Neuronal stem cell (in vitro differentiated cells): ENCODE measurements around the gene ZNG1A.
"Not testable (repeated sequence)": the region's sequence is repeated elsewhere in the genome, so short reads cannot be mapped to it uniquely, and the experiment has no call there.

Source experiments
- DNase-seq: peaks from one replicate; pipeline ENCODE4 v3.0.0-alpha.2; 2013; ENCODE audit warnings: low spot score
- H2AFZ ChIP-seq: one replicate; pipeline ENCODE4 v1.6.1; 2013; ENCODE audit warnings: mild to moderate bottlenecking, low read length, inconsistent platforms
- H2AK5ac ChIP-seq: 2 replicates; pipeline ENCODE4 v1.6.1; 2013; ENCODE audit warnings: low read depth, mild to moderate bottlenecking, inconsistent platforms, low read length, moderate library complexity, mixed read lengths
- H2BK120ac ChIP-seq: 2 replicates; pipeline ENCODE4 v1.6.1; 2013; ENCODE audit warnings: low read depth, mild to moderate bottlenecking, inconsistent platforms, low read length, moderate library complexity, mixed read lengths
- H2BK12ac ChIP-seq: one replicate; pipeline ENCODE4 v1.6.1; 2013; ENCODE audit warnings: low read length, inconsistent platforms
- H2BK15ac ChIP-seq: 2 replicates; pipeline ENCODE4 v1.6.1; 2013; ENCODE audit warnings: mild to moderate bottlenecking, low read length, inconsistent platforms, mixed read lengths
- H2BK5ac ChIP-seq: one replicate; pipeline ENCODE4 v1.6.1; 2013; ENCODE audit warnings: inconsistent platforms, mild to moderate bottlenecking, low read length, moderate library complexity
- H3K14ac ChIP-seq: one replicate; pipeline ENCODE4 v1.6.1; 2013; ENCODE audit warnings: low read length, inconsistent platforms
- H3K18ac ChIP-seq: 2 replicates; pipeline ENCODE4 v1.6.1; 2013; ENCODE audit warnings: low read length, inconsistent platforms
- H3K23ac ChIP-seq: 2 replicates; pipeline ENCODE4 v1.6.1; 2013; ENCODE audit warnings: low read depth, mild to moderate bottlenecking, mixed read lengths, low read length, inconsistent platforms; ENCODE audit not compliant: poor library complexity
- H3K27ac ChIP-seq: replicated peaks from 3 replicates; pipeline ENCODE4 v1.5.1; 2013; ENCODE audit warnings: low read length, inconsistent platforms
- H3K27me3 ChIP-seq, 3 experiments: 2 replicates each; pipeline ENCODE4 v1.6.1; 2013; ENCODE audit warnings: low read length in 3 of 3, mild to moderate bottlenecking in 2 of 3, inconsistent platforms in 1 of 3, low read depth in 1 of 3, mixed read lengths in 1 of 3, moderate library complexity in 1 of 3; ENCODE audit not compliant: control insufficient read depth in 3 of 3, insufficient read depth in 3 of 3
- H3K36me3 ChIP-seq, 2 donors: replicated peaks in 1 of 2; 2 replicates each; pipeline ENCODE4 v1.6.1; 2013; ENCODE audit warnings: low read length in 2 of 2; ENCODE audit not compliant: control insufficient read depth in 2 of 2, insufficient read depth in 2 of 2
- H3K4ac ChIP-seq: 2 replicates; pipeline ENCODE4 v1.6.1; 2013; ENCODE audit warnings: inconsistent platforms, mild to moderate bottlenecking, low read length, moderate library complexity
- H3K4me1 ChIP-seq, 2 donors: 1 replicate in 1 of 2; 2 replicates in 1 of 2; pipeline ENCODE4 v1.6.1; 2013; ENCODE audit warnings: low read length in 2 of 2, low read depth in 1 of 2; ENCODE audit not compliant: control insufficient read depth in 2 of 2, insufficient read depth in 1 of 2
- H3K4me2 ChIP-seq: one replicate; pipeline ENCODE4 v1.6.1; 2013; ENCODE audit warnings: mild to moderate bottlenecking, low read length, inconsistent platforms; ENCODE audit not compliant: insufficient read depth, poor library complexity, severe bottlenecking
- H3K4me3 ChIP-seq, 2 donors: 2 replicates each; pipeline ENCODE4 v1.5.1; 2013; ENCODE audit warnings: low read length in 2 of 2, mild to moderate bottlenecking in 2 of 2, inconsistent platforms in 1 of 2, moderate library complexity in 1 of 2
- H3K79me1 ChIP-seq: one replicate; pipeline ENCODE4 v1.6.1; 2013; ENCODE audit warnings: low read depth, mild to moderate bottlenecking, inconsistent platforms, low read length, moderate library complexity
- H3K9ac ChIP-seq: one replicate; pipeline ENCODE4 v1.6.1; 2013; ENCODE audit warnings: mild to moderate bottlenecking, low read depth, low read length, inconsistent platforms; ENCODE audit not compliant: poor library complexity
- H3K9me3 ChIP-seq, 2 donors: replicated peaks in 1 of 2; 2 replicates each; pipeline versions ENCODE3 to v1.6.1; 2013; ENCODE audit warnings: low read length in 2 of 2, mild to moderate bottlenecking in 2 of 2, inconsistent platforms in 1 of 2, low read depth in 1 of 2, mixed read lengths in 1 of 2, moderate library complexity in 1 of 2; ENCODE audit not compliant: control insufficient read depth in 2 of 2, insufficient read depth in 1 of 2
- H4K8ac ChIP-seq: one replicate; pipeline ENCODE4 v1.6.1; 2013; ENCODE audit warnings: low read depth, mild to moderate bottlenecking, inconsistent platforms, low read length, moderate library complexity
- H4K91ac ChIP-seq: one replicate; pipeline ENCODE4 v1.6.1; 2013; ENCODE audit warnings: low read length, low read depth, mild to moderate bottlenecking, inconsistent platforms; ENCODE audit not compliant: poor library complexity
- WGBS, 2 donors: extraction: QIAGEN DNeasy Blood & Tissue Kit; methylation state at CpG; one replicate each; pipeline ENCODE4 v1.1.7; 2013; ENCODE audit warnings: missing lambda C conversion rate in 2 of 2, mixed read lengths in 1 of 2; ENCODE audit not compliant: insufficient read length in 2 of 2, insufficient replicate concordance in 1 of 2; ENCODE audit errors: extremely low coverage in 2 of 2; 5-methylcytosine and 5-hydroxymethylcytosine counted together

ZNG1A gene

DNA sequence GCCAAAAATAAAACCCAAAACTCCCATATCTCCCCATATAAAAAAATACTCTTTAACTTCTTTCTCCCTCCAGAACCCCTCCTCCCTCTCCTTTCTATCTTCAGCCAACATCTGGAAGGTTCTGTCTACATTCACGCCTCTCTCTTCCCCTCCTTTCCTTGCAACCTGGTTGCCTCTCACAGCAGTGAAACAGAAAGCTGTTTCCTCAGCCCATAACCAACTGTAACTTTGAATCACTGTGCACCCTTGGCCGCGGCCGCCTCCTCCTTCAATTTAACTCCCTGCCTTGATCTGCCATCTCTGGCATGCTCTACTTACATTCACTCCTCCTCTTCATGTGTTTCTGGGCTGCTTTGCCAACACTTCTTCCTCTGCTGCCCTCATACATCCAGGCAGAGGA lies 83.9 kb downstream of the ZNG1A start:
- not testable (repeated sequence) for H4K91ac ChIP-seq, H3K14ac ChIP-seq, H3K36me3 ChIP-seq, H3K4me1 ChIP-seq, H3K79me1 ChIP-seq, H2BK120ac ChIP-seq, H2BK12ac ChIP-seq, H2BK15ac ChIP-seq, H3K9ac ChIP-seq, H3K9me3 ChIP-seq, H2AK5ac ChIP-seq, H3K27me3 ChIP-seq, H3K23ac ChIP-seq, H3K4ac ChIP-seq, H3K4me2 ChIP-seq, H4K8ac ChIP-seq, H2BK5ac ChIP-seq, H2AFZ ChIP-seq, H3K4me3 ChIP-seq, H3K27ac ChIP-seq, H3K18ac ChIP-seq, DNase-seq
- no CpG with 5 or more reads among the region's 4 CpGs for WGBS, 2 donors

DNA sequence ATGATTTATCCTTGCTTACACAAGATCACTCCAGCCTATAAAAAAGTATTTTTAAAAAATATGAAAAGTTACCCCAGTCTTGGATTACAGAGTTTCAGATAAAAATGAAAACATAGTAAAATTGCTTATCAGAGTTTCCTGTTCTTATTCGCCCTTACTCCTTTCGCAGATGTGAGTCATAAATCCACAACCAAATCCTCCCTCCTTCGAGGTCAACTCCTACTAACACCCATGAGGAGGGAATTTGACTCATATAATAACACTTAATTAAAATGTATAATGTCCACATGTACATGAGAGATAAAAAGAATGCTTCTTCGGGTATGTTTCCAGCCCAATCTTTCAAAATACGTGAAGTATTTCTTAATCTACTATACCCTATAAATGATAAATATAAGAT lies 84.5 kb downstream of the ZNG1A start:
- H3K9ac ChIP-seq, H3K23ac ChIP-seq, H2AFZ ChIP-seq, H2BK5ac ChIP-seq, H3K79me1 ChIP-seq, H2BK12ac ChIP-seq, DNase-seq, H2AK5ac ChIP-seq, H3K4ac ChIP-seq, H3K27ac ChIP-seq, H3K4me3 ChIP-seq, H3K27me3 ChIP-seq, H3K14ac ChIP-seq, H4K91ac ChIP-seq, H2BK15ac ChIP-seq, H3K9me3 ChIP-seq, H4K8ac ChIP-seq, H2BK120ac ChIP-seq, H3K4me1 ChIP-seq, H3K18ac ChIP-seq, H3K4me2 ChIP-seq, H3K36me3 ChIP-seq: not testable (repeated sequence)
- no CpG with 5 or more reads among the region's 5 CpGs for WGBS, 2 donors

DNA sequence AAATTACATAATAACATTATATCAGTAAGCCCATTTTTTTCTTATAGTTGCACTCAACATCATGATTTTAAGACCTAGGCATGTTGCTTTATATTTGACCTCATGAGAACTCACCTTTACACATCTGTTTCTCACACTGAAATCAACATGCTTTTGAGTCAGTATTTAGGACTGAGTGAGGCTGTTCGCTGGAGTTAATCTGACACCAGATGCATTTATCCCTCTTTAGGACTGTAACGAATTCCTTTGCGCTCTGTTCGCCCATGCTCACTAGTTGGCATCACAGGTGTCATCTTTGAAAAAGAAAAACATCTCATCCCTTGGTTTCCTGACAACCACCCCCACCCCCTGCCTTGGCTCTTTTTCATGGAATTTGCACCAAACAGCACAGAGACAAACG lies 84.9 kb downstream of the ZNG1A start:
- H3K4me2 ChIP-seq, H4K91ac ChIP-seq, H3K14ac ChIP-seq, H3K23ac ChIP-seq, H3K36me3 ChIP-seq, H3K27ac ChIP-seq, H2AK5ac ChIP-seq, H3K27me3 ChIP-seq, H2AFZ ChIP-seq, DNase-seq, H3K4me3 ChIP-seq, H2BK12ac ChIP-seq, H3K9ac ChIP-seq, H2BK5ac ChIP-seq, H3K4me1 ChIP-seq, H2BK120ac ChIP-seq, H3K79me1 ChIP-seq, H3K4ac ChIP-seq, H2BK15ac ChIP-seq, H3K18ac ChIP-seq, H4K8ac ChIP-seq, H3K9me3 ChIP-seq: not testable (repeated sequence)
- WGBS, 2 donors, result no CpG with 5 or more reads among the region's 5 CpGs

DNA sequence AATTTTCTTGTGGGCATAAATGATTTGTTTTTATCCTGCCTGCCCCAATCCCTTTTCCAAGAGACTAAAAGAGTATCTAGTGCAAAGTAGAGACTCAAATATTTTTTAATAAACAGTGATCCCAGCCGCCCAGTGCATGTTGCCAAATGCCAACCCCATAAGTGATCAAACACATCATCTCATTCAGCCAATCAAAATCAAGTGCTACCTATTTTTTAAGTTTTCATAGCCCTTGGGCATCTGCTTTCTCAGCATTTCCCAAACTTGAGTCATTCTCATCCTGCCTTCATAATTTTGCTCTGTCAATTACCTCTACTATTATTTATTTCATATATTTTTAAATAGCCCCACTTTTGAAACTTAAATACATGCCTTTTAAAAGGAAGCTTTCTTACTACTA lies 88.0 kb downstream of the ZNG1A start:
- not testable (repeated sequence) for H3K23ac ChIP-seq, H2AFZ ChIP-seq, H3K9ac ChIP-seq, H3K18ac ChIP-seq, H2BK15ac ChIP-seq, H3K4ac ChIP-seq, H3K4me1 ChIP-seq, H3K27me3 ChIP-seq, H3K4me2 ChIP-seq, H3K27ac ChIP-seq, H2BK5ac ChIP-seq, H3K36me3 ChIP-seq, H3K14ac ChIP-seq, H3K9me3 ChIP-seq, H3K79me1 ChIP-seq, H2AK5ac ChIP-seq, H2BK12ac ChIP-seq, H2BK120ac ChIP-seq, DNase-seq, H4K91ac ChIP-seq, H4K8ac ChIP-seq, H3K4me3 ChIP-seq
- WGBS, 2 donors, result no CpG with 5 or more reads among the region's 1 CpG
